ENCODE data around the gene IGFBPL1.

DNA sequence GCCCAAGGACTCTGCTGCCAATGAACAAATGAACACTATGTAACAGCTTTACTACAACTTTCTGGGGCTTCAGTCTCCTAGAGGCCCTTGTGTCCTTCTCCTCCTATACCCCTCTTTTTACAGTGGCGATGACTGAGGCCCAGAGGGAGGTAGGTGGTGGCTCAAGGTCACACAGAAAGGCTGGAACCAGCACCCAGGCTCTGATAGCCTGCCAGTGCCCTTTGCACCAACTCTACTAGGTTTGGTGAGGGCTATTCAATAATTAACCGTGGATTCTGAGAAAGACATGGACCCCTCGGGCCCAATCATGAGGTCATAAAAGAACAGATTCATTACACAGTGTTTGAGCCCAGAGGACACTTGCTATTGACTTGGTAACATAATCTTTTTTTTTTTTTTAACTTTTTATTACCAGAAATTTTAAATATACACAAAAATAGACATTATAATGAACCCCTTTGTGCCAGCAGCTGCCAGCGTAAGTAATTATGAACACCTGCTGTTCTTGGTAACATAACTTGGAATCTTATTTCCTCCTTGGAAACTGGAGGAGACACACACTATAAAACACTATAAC, 37.8 kb downstream of the IGFBPL1 start:
- TF ChIP-seq, protein P1, sequence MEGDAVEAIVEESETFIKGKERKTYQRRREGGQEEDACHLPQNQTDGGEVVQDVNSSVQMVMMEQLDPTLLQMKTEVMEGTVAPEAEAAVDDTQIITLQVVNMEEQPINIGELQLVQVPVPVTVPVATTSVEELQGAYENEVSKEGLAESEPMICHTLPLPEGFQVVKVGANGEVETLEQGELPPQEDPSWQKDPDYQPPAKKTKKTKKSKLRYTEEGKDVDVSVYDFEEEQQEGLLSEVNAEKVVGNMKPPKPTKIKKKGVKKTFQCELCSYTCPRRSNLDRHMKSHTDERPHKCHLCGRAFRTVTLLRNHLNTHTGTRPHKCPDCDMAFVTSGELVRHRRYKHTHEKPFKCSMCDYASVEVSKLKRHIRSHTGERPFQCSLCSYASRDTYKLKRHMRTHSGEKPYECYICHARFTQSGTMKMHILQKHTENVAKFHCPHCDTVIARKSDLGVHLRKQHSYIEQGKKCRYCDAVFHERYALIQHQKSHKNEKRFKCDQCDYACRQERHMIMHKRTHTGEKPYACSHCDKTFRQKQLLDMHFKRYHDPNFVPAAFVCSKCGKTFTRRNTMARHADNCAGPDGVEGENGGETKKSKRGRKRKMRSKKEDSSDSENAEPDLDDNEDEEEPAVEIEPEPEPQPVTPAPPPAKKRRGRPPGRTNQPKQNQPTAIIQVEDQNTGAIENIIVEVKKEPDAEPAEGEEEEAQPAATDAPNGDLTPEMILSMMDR (optimal IDR thresholded peaks at IDR 0.05 in 1 of 3, IDR thresholded peaks at IDR 0.05 in 1 of 3, conservative IDR thresholded peaks at IDR 0.05 in 1 of 3; ENCODE audit: extremely low read depth in 1 of 3, insufficient read depth in 2 of 3, low read length in 3 of 3): no peak
- TF ChIP-seq EZH2 (IDR thresholded peaks at IDR 0.05; ENCODE audit: low read length): no peak

All from keratinocyte (primary cell).